Skin epidermis (tissue), 12 donors: ENCODE measurements around the gene CNTN1.
"Not testable (repeated sequence)": the region's sequence is repeated elsewhere in the genome, so short reads cannot be mapped to it uniquely, and the experiment has no call there.

ENCODE experiments used
- H3K27ac ChIP-seq, 21 experiments: fragments of 200-600 bp; sonication (generic) in 11 of 21; one replicate each; pipeline ENCODE4 v1.5.0; 2020; ENCODE audit warnings: mild to moderate bottlenecking in 3 of 21, inconsistent platforms in 2 of 21, moderate library complexity in 2 of 21
- H3K4me3 ChIP-seq, 7 experiments: fragments of 200-600 bp; sonication (generic) in 2 of 7; one replicate each; pipeline ENCODE4 v1.5.0; 2020; ENCODE audit warnings: inconsistent platforms in 2 of 7, mild to moderate bottlenecking in 2 of 7, moderate library complexity in 1 of 7

The CNTN1 gene

GRCh38 chr12:41073633-41074472, 381.6 kb downstream of the CNTN1 start:
- Histone ChIP-seq H3K27ac (no peak overlapping the region), H3K4me3 (no peak overlapping the region)

- Histone ChIP-seq H3K27ac (no peak overlapping the region), H3K4me3 (no peak overlapping the region)
Measured at GRCh38 chr12:41074473-41074769, 382.2 kb downstream of the CNTN1 start.

- Histone ChIP-seq H3K4me3 (no peak overlapping the region), H3K27ac (no peak overlapping the region)
Measured at GRCh38 chr12:41076114-41076513, 383.9 kb downstream of the CNTN1 start.

- H3K4me3 ChIP-seq, H3K27ac ChIP-seq: not testable (repeated sequence)
Measured at GRCh38 chr12:41081241-41081640, 389.0 kb downstream of the CNTN1 start.

- no peak overlapping the region for H3K27ac ChIP-seq
- H3K4me3 ChIP-seq = no peak overlapping the region
Measured at GRCh38 chr12:41089438-41089837, 397.2 kb downstream of the CNTN1 start.

GRCh38 chr12:41092115-41092514, 399.9 kb downstream of the CNTN1 start:
- H3K27ac ChIP-seq = no peak overlapping the region
- H3K4me3 ChIP-seq = no peak overlapping the region

GRCh38 chr12:41096797-41097196, 404.6 kb downstream of the CNTN1 start:
- H3K4me3 ChIP-seq = no peak overlapping the region

GRCh38 chr12:41100572-41100971, 408.3 kb downstream of the CNTN1 start:
- no peak overlapping the region for H3K27ac ChIP-seq
- H3K4me3 ChIP-seq = no peak overlapping the region

More at GRCh38 chr12:41096797-41097196, 404.6 kb downstream of the CNTN1 start:
- H3K27ac ChIP-seq = no peak overlapping the region

- H3K4me3 ChIP-seq = no peak overlapping the region
- H3K27ac ChIP-seq = no peak overlapping the region
Measured at GRCh38 chr12:41101806-41102205, 409.6 kb downstream of the CNTN1 start.

GRCh38 chr12:41103614-41104013, 411.4 kb downstream of the CNTN1 start:
- no peak overlapping the region for H3K27ac ChIP-seq
- no peak overlapping the region for H3K4me3 ChIP-seq

- no peak overlapping the region for H3K4me3 ChIP-seq
Measured at GRCh38 chr12:41106315-41106714, 414.1 kb downstream of the CNTN1 start.

GRCh38 chr12:41108032-41108431, 415.8 kb downstream of the CNTN1 start:
- H3K4me3 ChIP-seq = no peak overlapping the region
- H3K27ac ChIP-seq = no peak overlapping the region

More at GRCh38 chr12:41106315-41106714, 414.1 kb downstream of the CNTN1 start:
- no peak overlapping the region for H3K27ac ChIP-seq

GRCh38 chr12:41112903-41113302, 420.7 kb downstream of the CNTN1 start:
- Histone ChIP-seq H3K4me3 (no peak overlapping the region), H3K27ac (no peak overlapping the region)

- Histone ChIP-seq H3K27ac (no peak overlapping the region), H3K4me3 (no peak overlapping the region)
Measured at GRCh38 chr12:41120211-41120610, 428.0 kb downstream of the CNTN1 start.

- H3K4me3 ChIP-seq = no peak overlapping the region
- no peak overlapping the region for H3K27ac ChIP-seq
Measured at GRCh38 chr12:41121374-41121773, 429.1 kb downstream of the CNTN1 start.
